Astrocyte (in vitro differentiated cells and primary cell): ENCODE data around the gene CEP131.

Experiments used
- CTCF ChIP-seq: IDR thresholded peaks from 2 replicates; pipeline ENCODE4 v1.5.1; 2011; ENCODE audit warnings: low read depth, mild to moderate bottlenecking, inconsistent platforms, low read length, moderate library complexity; ENCODE audit not compliant: insufficient read depth
- EZH2 ChIP-seq: IDR thresholded peaks from 2 replicates; pipeline ENCODE4 v1.6.1; 2012; ENCODE audit warnings: mild to moderate bottlenecking, low read length, inconsistent platforms; ENCODE audit not compliant: insufficient read depth

GRCh38 chr17:81251094-81251708, 28.4 kb upstream of the CEP131 start:
- TF ChIP-seq CTCF (no peak), EZH2 (no peak)
